ENCODE results near the gene MTHFSD.

MTHFSD gene

DNA sequence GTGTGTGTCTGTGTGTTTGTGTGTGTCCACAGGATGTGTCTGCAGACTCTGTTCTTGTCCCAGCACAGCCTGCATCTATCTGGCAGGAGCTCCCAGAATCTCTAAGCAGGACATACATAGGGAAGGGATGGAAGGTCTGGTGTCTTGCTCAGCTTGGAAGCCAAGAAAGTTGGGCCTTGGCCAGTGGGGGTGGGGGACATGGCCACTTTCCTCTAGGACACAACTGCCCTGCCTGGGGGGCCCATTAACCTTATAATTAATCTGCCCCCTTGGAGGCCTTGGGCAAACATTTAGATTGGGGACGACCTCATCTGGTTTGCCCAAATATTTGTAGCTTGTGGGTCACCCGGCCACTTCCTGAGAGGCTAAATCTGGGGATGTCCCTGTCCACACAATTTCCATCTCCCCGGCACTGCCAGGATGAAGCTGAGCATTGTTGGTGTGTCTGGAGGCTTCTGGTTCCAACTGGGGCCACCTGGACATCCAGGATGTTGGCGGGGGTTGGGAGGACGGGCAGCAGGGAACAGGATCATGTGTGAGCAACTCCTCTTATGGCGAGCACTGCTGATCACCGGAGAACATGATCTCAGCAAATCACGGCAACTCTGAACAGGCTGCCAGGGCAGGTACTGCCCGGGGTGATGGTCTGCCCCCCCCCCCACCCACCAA is 61.9 kb downstream of the MTHFSD start:
- no peak for ATAC-seq
- TF ChIP-seq OSR1 (CRISPR knock-in tag; IDR thresholded peaks at IDR 0.05) = no peak
- TF ChIP-seq, protein P1, sequence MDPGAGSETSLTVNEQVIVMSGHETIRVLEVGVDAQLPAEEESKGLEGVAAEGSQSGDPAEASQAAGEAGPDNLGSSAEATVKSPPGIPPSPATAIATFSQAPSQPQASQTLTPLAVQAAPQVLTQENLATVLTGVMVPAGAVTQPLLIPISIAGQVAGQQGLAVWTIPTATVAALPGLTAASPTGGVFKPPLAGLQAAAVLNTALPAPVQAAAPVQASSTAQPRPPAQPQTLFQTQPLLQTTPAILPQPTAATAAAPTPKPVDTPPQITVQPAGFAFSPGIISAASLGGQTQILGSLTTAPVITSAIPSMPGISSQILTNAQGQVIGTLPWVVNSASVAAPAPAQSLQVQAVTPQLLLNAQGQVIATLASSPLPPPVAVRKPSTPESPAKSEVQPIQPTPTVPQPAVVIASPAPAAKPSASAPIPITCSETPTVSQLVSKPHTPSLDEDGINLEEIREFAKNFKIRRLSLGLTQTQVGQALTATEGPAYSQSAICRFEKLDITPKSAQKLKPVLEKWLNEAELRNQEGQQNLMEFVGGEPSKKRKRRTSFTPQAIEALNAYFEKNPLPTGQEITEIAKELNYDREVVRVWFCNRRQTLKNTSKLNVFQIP (CRISPR knock-in tag; IDR thresholded peaks at IDR 0.05; ENCODE audit: borderline replicate concordance, low read depth) = no peak
- TF ChIP-seq ZNF8 (CRISPR knock-in tag; IDR thresholded peaks at IDR 0.05) = no peak
- no peak for TF ChIP-seq ZC3H10 (CRISPR knock-in tag; IDR thresholded peaks at IDR 0.05)
- no peak for TF ChIP-seq ARNTL (CRISPR knock-in tag; IDR thresholded peaks at IDR 0.05; ENCODE audit: borderline replicate concordance, low read depth)
- no peak for TF ChIP-seq BACH2 (CRISPR knock-in tag; IDR thresholded peaks at IDR 0.05; ENCODE audit: borderline replicate concordance)
- no peak for TF ChIP-seq PPARA (CRISPR knock-in tag; IDR thresholded peaks at IDR 0.05; ENCODE audit: borderline replicate concordance)
- TF ChIP-seq, protein P2, sequence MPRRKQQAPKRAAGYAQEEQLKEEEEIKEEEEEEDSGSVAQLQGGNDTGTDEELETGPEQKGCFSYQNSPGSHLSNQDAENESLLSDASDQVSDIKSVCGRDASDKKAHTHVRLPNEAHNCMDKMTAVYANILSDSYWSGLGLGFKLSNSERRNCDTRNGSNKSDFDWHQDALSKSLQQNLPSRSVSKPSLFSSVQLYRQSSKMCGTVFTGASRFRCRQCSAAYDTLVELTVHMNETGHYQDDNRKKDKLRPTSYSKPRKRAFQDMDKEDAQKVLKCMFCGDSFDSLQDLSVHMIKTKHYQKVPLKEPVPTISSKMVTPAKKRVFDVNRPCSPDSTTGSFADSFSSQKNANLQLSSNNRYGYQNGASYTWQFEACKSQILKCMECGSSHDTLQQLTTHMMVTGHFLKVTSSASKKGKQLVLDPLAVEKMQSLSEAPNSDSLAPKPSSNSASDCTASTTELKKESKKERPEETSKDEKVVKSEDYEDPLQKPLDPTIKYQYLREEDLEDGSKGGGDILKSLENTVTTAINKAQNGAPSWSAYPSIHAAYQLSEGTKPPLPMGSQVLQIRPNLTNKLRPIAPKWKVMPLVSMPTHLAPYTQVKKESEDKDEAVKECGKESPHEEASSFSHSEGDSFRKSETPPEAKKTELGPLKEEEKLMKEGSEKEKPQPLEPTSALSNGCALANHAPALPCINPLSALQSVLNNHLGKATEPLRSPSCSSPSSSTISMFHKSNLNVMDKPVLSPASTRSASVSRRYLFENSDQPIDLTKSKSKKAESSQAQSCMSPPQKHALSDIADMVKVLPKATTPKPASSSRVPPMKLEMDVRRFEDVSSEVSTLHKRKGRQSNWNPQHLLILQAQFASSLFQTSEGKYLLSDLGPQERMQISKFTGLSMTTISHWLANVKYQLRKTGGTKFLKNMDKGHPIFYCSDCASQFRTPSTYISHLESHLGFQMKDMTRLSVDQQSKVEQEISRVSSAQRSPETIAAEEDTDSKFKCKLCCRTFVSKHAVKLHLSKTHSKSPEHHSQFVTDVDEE (CRISPR knock-in tag; IDR thresholded peaks at IDR 0.05) = no peak
- TF ChIP-seq, protein P3, sequence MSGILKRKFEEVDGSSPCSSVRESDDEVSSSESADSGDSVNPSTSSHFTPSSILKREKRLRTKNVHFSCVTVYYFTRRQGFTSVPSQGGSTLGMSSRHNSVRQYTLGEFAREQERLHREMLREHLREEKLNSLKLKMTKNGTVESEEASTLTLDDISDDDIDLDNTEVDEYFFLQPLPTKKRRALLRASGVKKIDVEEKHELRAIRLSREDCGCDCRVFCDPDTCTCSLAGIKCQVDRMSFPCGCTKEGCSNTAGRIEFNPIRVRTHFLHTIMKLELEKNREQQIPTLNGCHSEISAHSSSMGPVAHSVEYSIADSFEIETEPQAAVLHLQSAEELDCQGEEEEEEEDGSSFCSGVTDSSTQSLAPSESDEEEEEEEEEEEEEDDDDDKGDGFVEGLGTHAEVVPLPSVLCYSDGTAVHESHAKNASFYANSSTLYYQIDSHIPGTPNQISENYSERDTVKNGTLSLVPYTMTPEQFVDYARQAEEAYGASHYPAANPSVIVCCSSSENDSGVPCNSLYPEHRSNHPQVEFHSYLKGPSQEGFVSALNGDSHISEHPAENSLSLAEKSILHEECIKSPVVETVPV (CRISPR knock-in tag; IDR thresholded peaks at IDR 0.05) = no peak
- TF ChIP-seq, protein P4, sequence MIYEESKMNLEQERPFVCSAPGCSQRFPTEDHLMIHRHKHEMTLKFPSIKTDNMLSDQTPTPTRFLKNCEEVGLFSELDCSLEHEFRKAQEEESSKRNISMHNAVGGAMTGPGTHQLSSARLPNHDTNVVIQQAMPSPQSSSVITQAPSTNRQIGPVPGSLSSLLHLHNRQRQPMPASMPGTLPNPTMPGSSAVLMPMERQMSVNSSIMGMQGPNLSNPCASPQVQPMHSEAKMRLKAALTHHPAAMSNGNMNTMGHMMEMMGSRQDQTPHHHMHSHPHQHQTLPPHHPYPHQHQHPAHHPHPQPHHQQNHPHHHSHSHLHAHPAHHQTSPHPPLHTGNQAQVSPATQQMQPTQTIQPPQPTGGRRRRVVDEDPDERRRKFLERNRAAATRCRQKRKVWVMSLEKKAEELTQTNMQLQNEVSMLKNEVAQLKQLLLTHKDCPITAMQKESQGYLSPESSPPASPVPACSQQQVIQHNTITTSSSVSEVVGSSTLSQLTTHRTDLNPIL (CRISPR knock-in tag; IDR thresholded peaks at IDR 0.05; ENCODE audit: low read depth) = no peak
- TF ChIP-seq TCF4 (CRISPR knock-in tag; IDR thresholded peaks at IDR 0.05; ENCODE audit: borderline replicate concordance) = no peak

DNA sequence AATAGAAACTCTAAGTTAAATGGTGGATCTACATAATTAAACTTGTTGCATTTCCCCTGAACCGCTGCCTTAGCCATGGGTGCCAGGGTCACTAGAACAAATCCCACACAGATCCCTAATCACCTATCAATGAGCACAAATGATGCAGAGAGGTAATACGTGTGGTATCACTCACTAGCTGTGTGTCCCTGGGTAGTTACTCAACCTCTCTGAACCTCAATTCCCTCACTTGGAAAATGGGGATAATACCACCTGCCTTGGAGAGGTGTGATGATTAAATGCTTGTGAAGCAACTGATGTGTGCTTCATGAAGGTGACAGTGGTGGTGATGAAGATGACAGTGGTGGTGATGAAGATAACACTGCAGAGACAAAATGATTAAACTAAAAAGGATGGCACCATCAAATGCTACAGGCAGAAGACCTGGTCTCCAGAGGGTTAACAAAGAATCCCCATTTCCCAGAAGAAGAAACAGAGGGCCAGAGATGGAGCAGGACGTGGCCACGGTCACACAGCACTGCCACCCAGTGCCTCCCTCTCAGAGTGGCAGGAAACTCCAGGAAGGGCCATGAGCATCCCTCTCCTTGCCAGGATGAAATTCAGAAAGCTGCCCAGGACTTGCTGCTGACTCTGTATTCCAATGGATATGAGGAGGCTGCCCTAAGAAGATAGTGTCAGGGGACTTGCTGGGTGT is 62.6 kb downstream of the MTHFSD start:
- no peak for ATAC-seq
- no peak for TF ChIP-seq ZC3H10 (CRISPR knock-in tag; IDR thresholded peaks at IDR 0.05)
- no peak for TF ChIP-seq ZFP30 (CRISPR knock-in tag; IDR thresholded peaks at IDR 0.05)
- TF ChIP-seq ZNF70 (CRISPR knock-in tag; IDR thresholded peaks at IDR 0.05) = no peak
- no peak for TF ChIP-seq RARB (CRISPR knock-in tag; IDR thresholded peaks at IDR 0.05)
- no peak for TF ChIP-seq ZFP3 (CRISPR knock-in tag; IDR thresholded peaks at IDR 0.05)
- TF ChIP-seq, protein P1 (CRISPR knock-in tag; IDR thresholded peaks at IDR 0.05; ENCODE audit: borderline replicate concordance, low read depth) = no peak
- TF ChIP-seq GLIS3 (CRISPR knock-in tag; IDR thresholded peaks at IDR 0.05) = no peak
- TF ChIP-seq, protein P3 (CRISPR knock-in tag; IDR thresholded peaks at IDR 0.05) = no peak
- TF ChIP-seq PPARA (CRISPR knock-in tag; IDR thresholded peaks at IDR 0.05; ENCODE audit: borderline replicate concordance) = no peak
- no peak for TF ChIP-seq CSDC2 (CRISPR knock-in tag; IDR thresholded peaks at IDR 0.05)
- no peak for TF ChIP-seq ARNTL (CRISPR knock-in tag; IDR thresholded peaks at IDR 0.05; ENCODE audit: borderline replicate concordance, low read depth)
- TF ChIP-seq ISL1 (CRISPR knock-in tag; IDR thresholded peaks at IDR 0.05) = no peak
- TF ChIP-seq, protein P5, sequence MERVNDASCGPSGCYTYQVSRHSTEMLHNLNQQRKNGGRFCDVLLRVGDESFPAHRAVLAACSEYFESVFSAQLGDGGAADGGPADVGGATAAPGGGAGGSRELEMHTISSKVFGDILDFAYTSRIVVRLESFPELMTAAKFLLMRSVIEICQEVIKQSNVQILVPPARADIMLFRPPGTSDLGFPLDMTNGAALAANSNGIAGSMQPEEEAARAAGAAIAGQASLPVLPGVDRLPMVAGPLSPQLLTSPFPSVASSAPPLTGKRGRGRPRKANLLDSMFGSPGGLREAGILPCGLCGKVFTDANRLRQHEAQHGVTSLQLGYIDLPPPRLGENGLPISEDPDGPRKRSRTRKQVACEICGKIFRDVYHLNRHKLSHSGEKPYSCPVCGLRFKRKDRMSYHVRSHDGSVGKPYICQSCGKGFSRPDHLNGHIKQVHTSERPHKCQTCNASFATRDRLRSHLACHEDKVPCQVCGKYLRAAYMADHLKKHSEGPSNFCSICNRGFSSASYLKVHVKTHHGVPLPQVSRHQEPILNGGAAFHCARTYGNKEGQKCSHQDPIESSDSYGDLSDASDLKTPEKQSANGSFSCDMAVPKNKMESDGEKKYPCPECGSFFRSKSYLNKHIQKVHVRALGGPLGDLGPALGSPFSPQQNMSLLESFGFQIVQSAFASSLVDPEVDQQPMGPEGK (CRISPR knock-in tag; IDR thresholded peaks at IDR 0.05; ENCODE audit: borderline replicate concordance) = no peak
- no peak for TF ChIP-seq ESRRG (CRISPR knock-in tag; IDR thresholded peaks at IDR 0.05)
- TF ChIP-seq OSR1 (CRISPR knock-in tag; IDR thresholded peaks at IDR 0.05) = no peak
- no peak for TF ChIP-seq BACH2 (CRISPR knock-in tag; IDR thresholded peaks at IDR 0.05; ENCODE audit: borderline replicate concordance)
- TF ChIP-seq, protein P2 (CRISPR knock-in tag; IDR thresholded peaks at IDR 0.05) = no peak
